CD4-positive, alpha-beta T cell treated with Interleukin-15 for 4 hours (primary cell): ENCODE data around the gene OR6C75.
"Not testable (repeated sequence)": the region's sequence is repeated elsewhere in the genome, so short reads cannot be mapped to it uniquely, and the experiment has no call there.

Experiments
- DNase-seq: peaks from one replicate; pipeline ENCODE4 v3.0.0-alpha.2; 2020; ENCODE audit warnings: low spot score

Gene OR6C75

GRCh38 chr12:55362675-55363074, at the start of gene OR6C75:
Gene OR6C75, plus strand, starts transcription at chr12:55362975. Its CDS starts 2,136 bp downstream, at chr12:55365111.
- no peak for DNase-seq

GRCh38 chr12:55314043-55314442, 48.7 kb upstream of the OR6C75 start, which contains the start of gene OR6C1:
Gene OR6C1, plus strand, starts transcription at chr12:55314343. Its CDS starts 6,257 bp downstream, at chr12:55320600.
- no peak for DNase-seq

GRCh38 chr12:55320201-55320600, 42.6 kb upstream of the OR6C75 start:
- no peak for DNase-seq

DNA sequence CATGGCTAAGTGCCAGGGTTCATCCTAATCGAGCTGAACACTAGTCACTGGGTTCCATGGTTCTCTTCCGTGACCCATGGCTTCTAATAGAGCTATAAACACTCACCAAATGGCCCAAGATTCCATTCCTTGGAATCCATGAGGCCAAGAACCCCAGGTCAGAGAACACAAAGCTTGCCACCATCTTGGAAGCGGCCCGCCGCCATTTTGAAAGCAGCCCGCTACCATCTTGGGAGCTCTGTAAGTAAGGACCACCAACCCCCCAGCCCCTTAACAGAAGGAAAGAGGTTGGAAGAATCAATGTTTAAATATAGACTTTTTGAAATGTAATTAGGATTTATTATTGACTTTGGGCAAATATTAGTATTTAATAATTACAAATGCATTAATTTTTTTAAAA, 37.0 kb upstream of the OR6C75 start:
- DNase-seq = not testable (repeated sequence)

DNA sequence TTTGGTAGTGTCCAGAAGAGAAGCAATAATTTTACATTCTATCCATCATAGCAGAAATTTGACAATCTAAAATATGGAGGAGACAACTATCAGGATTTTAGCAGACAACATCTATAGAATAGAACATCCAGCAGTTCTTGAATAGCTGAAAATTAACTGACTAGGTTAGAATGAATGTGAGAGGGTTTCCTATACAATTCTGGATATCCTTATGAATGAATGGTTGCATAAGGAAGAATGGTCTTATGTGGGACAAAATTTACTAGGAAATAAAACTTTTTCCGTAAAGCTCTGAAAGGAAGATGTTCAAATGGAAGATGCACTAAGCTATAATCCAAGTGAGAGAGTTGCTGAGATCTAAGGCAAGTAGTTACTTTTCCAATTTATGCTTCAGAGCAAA, 32.3 kb upstream of the OR6C75 start, which contains the start of gene OR6C3:
Gene OR6C3 (plus strand): TSS at position 301 of the 400 bp plus-strand sequence. CDS start 955 bp downstream, outside the sequence.
- no peak for DNase-seq

DNA sequence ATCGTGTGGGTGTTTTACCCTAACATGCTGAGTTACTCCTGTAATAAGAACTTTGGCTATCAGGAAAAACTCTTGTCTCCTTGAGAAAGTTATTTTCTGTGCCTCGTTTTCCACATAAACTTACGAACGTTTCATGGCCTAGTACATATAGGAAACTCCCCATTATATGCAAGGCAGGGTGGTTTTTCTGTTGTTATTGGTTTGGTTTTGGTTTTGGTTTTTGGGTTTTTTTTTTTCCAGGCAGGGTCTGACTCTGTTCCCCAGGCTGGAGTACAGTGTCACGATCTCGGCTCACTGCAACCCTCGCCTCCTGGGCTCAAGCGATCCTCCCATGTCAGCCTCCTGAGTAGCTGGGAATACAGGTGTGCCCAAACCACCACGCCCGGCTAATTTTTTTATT, 26.8 kb upstream of the OR6C75 start:
- DNase-seq = no peak

- DNase-seq = not testable (repeated sequence)
Observed at GRCh38 chr12:55355338-55355737, 7.4 kb upstream of the OR6C75 start.

DNA sequence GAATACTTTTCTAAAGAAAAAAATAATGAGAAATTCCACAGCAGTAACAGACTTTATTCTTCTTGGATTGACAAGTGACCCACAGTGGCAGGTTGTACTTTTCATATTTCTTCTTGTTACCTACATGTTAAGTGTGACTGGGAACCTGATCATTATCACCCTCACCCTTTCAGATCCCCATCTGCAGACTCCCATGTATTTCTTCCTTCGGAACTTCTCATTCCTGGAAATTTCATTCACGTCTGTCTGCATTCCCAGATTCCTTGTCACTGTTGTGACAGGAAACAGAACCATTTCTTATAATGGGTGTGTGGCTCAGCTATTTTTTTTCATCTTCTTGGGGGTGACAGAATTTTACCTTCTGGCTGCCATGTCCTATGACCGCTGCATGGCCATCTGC, 2.3 kb downstream of the OR6C75 start:
- no peak for DNase-seq

DNA sequence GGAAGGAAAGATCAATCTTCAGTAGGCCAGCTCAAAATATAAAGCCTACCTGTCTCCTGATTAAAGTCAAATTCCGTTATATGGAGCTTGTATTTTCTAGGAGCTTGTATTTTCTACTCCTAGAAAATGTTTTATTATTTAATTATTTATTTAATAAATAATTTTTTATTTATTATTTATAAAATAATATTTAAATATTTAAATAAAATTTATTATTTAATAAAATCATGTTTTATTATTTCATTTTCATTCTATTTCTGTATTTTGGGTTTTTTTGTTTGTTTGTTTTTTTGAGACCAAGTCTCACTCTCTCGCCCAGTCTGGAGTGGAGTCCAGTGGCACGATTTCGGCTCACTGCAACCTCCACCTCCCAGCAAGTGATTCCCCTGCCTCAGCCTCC, 9.7 kb downstream of the OR6C75 start:
- DNase-seq = no peak

GRCh38 chr12:55385891-55386290, 23.1 kb downstream of the OR6C75 start:
- no peak for DNase-seq

- DNase-seq = no peak
Observed at GRCh38 chr12:55392032-55392795, 29.4 kb downstream of the OR6C75 start.

DNA sequence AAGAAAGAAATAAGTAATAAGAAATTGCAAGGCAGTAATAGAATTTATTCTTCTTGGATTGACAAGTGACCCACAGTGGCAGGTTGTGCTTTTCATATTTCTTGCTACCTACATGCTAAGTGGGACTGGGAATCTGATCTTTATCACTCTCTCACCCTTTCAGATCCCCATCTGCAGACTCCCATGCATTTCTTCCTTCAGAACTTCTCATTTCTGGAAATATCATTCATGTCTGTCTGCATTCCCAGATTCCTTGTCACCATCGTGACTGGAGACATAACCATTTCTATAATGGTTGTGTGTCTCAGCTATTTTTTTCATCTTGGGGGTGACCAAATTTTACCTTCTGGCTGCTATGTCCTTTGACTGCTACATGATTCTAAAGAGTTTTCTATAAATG, 33.6 kb downstream of the OR6C75 start:
- DNase-seq = no peak

DNA sequence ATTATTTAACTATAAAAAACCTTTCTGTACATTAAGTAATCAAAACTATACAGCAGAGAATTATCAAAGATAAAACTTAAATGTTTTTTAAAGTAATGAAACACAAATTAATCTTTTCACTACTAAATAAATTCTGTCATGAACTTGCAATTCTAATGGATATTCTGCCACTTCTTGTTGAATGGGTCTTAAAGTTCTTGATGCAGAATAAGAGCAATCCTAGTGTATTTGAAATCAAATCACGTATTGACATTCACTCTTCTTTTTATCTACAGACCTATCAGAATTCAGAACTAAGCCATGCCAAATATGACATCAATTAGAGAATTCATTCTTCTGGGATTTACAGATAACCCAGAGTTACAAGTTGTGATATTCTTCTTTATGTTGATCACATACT, 37.5 kb downstream of the OR6C75 start, which contains the start of gene OR6C65:
Gene OR6C65 (plus strand): TSS at position 301 of the 400 bp plus-strand sequence. CDS start 0 bp downstream, at position 301.
- no peak for DNase-seq

GRCh38 chr12:55407866-55408265, 45.1 kb downstream of the OR6C75 start:
- DNase-seq = no peak

DNA sequence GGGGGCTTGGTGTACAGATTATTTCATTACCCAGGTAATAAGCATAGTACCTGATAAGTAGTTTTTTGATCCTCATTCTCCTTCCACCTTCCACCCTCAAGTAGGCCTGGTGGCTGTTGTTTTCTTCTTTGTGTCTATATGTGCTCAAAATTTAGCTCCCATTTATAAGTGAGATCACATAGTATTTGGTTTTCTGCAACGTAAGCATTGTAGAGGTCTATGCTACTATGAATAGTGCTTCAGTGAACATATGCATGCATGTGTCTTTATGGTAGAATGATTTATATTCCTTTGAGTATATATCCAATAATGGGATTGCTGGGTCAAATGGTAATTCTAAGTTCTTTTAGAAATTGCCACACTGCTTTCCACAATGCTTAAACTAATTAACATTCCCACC, 46.4 kb downstream of the OR6C75 start:
- not testable (repeated sequence) for DNase-seq

- DNase-seq = not testable (repeated sequence)
Observed at GRCh38 chr12:55412138-55412537, 49.4 kb downstream of the OR6C75 start.

GRCh38 chr12:55413498-55414388, 51.0 kb downstream of the OR6C75 start:
- DNase-seq = not testable (repeated sequence)

GRCh38 chr12:55414396-55414823, 51.6 kb downstream of the OR6C75 start:
- DNase-seq = not testable (repeated sequence)

DNA sequence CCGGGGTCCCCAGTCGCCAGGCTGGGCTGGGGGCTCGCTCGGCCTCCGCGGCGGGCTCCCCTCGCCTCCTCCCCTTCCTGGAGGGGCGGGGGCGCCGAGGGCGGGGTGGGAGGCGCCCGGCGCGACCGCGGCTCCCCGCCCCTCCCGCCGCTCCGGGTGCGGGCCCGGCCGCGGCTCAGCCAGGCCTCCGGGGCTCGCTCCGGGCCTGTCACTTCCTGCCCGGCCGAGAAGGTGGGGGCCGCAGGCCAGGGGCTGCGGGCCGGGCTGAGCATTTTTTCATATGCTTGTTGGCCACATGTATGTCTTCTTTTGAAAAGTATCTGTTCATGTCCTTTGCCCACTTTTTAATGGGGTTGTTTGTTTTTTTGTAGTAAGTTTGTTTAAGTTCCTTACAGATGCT, 52.1 kb downstream of the OR6C75 start:
- not testable (repeated sequence) for DNase-seq

GRCh38 chr12:55416961-55417360, 54.2 kb downstream of the OR6C75 start:
- no peak for DNase-seq
